H7 (cell line): ENCODE results near the gene ROPN1B. TPM values are rescaled to one million over a fixed set of nuclear protein-coding genes. Genes with fewer than 3 reads are reported as not detected.

ENCODE experiments used
- DNase-seq: peaks from one replicate; pipeline ENCODE4 v3.0.0; 2012
- H3K27me3 ChIP-seq: 2 replicates; pipeline ENCODE4 v1.6.0; 2011; ENCODE audit warnings: mild to moderate bottlenecking, low read length; ENCODE audit not compliant: control insufficient read depth, insufficient read depth
- H3K36me3 ChIP-seq: replicated peaks from 2 replicates; pipeline ENCODE4 v1.5.1; 2011; ENCODE audit warnings: low read length; ENCODE audit not compliant: control insufficient read depth, insufficient read depth
- H3K4me3 ChIP-seq: 2 replicates; pipeline ENCODE4 v1.5.1; 2011; ENCODE audit warnings: low read depth, mild to moderate bottlenecking, control low read depth, low read length, moderate library complexity; ENCODE audit not compliant: insufficient read depth
- total RNA-seq: library from RNA; depleted of rRNA; stranded (reverse); fragments of >200 nt; shearing (Covaris generic); gene quantifications from 2 replicates; pipeline ENCODE4 v1.2.3, GENCODE V29; 2014; rRNA removed

The ROPN1B gene
- total RNA-seq, 1 experiment from 2014 or later: not detected

DNA sequence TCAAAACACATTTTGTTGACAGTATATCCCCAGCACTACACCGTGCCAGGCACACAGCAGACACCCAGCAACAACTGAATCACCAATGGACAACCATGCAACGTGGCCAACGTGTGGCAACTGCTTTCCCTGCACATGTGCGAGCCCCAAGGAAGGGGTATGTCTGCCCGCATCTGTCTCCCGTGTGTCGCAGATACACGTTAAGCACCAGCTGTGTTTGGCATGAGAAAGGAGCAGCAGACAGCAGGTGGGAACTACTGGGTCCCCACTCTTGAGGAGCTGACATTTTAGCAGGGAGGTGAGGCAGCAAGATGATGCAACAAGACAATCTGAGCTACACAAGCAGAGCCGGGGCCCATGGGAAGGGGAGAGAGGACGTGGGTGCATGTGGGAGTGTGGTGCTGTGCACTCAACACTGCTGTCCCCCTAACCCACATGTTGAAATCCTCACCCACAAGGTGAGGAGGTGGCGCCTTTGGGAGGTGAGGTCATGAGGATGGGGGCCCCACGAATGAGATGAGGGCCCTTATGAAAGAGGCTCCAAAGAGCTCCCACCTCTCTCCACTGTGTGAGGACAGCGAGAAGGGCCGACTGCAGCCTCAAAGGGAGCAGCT, 56.2 kb downstream of the ROPN1B start:
- Histone ChIP-seq H3K36me3 (no peaks in the 10 kb centered on the region; the same call in 1 of the 2 replicates), H3K4me3 (no peak overlapping the region), H3K27me3 (no peaks in the 10 kb centered on the region; the same call in 1 of the 2 replicates)
- DNase-seq: no peak

- no peaks in the 10 kb centered on the region; the same call in 1 of the 2 replicates for H3K27me3 ChIP-seq
- H3K4me3 ChIP-seq: no peak overlapping the region
- no peaks in the 10 kb centered on the region; the same call in 1 of the 2 replicates for H3K36me3 ChIP-seq
- DNase-seq: no peak
These were observed 56.9 kb downstream of the ROPN1B start for GRCh38 chr3:126025862-126026261.

- no peaks in the 10 kb centered on the region; the same call in 1 of the 2 replicates for H3K27me3 ChIP-seq
- DNase-seq: no peak
These were observed 57.3 kb downstream of the ROPN1B start for GRCh38 chr3:126026277-126026751.

GRCh38 chr3:126026761-126027160, 57.8 kb downstream of the ROPN1B start:
- DNase-seq: no peak
- H3K4me3 ChIP-seq: no peak overlapping the region

More at GRCh38 chr3:126026277-126026751, 57.3 kb downstream of the ROPN1B start:
- H3K36me3 ChIP-seq: no peaks in the 10 kb centered on the region; the same call in 1 of the 2 replicates
- H3K4me3 ChIP-seq: no peak overlapping the region

GRCh38 chr3:126028096-126028495, 59.1 kb downstream of the ROPN1B start:
- H3K4me3 ChIP-seq: no peak overlapping the region
- H3K27me3 ChIP-seq: no peaks in the 10 kb centered on the region; the same call in 1 of the 2 replicates
- no peak for DNase-seq
- no peaks in the 10 kb centered on the region; the same call in 1 of the 2 replicates for H3K36me3 ChIP-seq

More at GRCh38 chr3:126026761-126027160, 57.8 kb downstream of the ROPN1B start:
- H3K27me3 ChIP-seq: no peaks in the 10 kb centered on the region; the same call in 1 of the 2 replicates
- H3K36me3 ChIP-seq: no peaks in the 10 kb centered on the region; the same call in 1 of the 2 replicates

GRCh38 chr3:126029241-126029640, 60.3 kb downstream of the ROPN1B start:
- no peak for DNase-seq
- Histone ChIP-seq H3K4me3 (no peak overlapping the region), H3K27me3 (no peaks in the 10 kb centered on the region), H3K36me3 (no peaks in the 10 kb centered on the region; the same call in 1 of the 2 replicates)

DNA sequence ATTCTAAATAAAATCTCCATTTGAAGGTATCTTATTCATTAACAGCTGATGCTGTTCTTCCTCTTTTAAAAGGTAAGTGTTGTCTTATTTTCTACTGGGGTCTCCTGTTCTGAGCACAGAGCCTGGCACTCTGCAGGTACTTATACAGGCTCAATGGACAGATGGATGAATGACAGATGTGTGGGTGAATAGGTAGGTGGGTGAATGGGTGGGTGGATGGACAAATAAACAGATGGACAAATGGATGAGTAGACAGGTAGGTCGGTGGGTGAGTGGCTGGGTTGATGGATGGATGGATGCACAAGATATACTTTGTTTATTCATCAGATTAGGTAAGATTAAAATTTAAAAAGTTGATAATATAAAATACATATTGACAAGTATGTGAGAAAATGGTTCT, 61.5 kb downstream of the ROPN1B start:
- no peaks in the 10 kb centered on the region for H3K27me3 ChIP-seq
- no peak for DNase-seq
- no peak overlapping the region for H3K4me3 ChIP-seq
- no peaks in the 10 kb centered on the region for H3K36me3 ChIP-seq

DNA sequence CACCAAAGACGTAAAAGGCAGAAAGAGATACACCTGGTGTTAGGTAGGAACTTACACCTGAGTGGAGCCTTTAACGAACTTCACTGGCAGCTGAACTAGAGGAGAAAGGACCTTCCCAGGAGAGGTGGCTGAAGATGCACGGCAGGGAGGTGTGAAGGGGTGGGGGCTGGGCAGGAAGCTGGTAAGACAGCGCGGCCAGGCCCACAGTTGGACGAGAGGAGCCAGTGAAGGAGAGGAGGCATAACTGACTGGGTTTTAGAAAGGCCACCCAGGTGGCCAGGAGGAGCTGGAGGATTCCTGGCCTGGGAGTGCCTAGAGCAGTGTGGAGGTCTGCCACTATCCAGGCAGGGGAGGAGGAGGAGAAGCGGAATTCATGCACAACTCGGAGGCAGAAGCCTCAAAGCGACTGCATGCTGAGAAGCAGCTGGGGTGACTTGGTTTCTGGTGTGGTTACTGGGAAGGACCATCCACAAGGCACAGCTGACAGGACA, 63.0 kb downstream of the ROPN1B start:
- H3K4me3 ChIP-seq: no peak overlapping the region
- no peak for DNase-seq
- H3K27me3 ChIP-seq: no peaks in the 10 kb centered on the region

More for the DNA sequence above, 63.0 kb downstream of the ROPN1B start:
- H3K36me3 ChIP-seq: no peaks in the 10 kb centered on the region

Other genes starting within 250 kb of the ROPN1B start
- gene SLC41A3, start 114.9 kb downstream of the ROPN1B start, total RNA-seq: 30.8 and 32.7 TPM in 2 replicates
- gene ALDH1L1, start 211.4 kb downstream of the ROPN1B start, total RNA-seq: 0.15 and 0.28 TPM in 2 replicates